KMS-11 (cell line): ENCODE results near the gene LGALS7B.
"Not testable (repeated sequence)": the region's sequence is repeated elsewhere in the genome, so short reads cannot be mapped to it uniquely, and the experiment has no call there.

Source experiments
- H2AFZ ChIP-seq: fragments of 200-600 bp; sonication (generic); 2 replicates; pipeline ENCODE4 v1.6.1; 2016; ENCODE audit warnings: antibody characterized with exemption, mixed run types, low read depth
- H3K27ac ChIP-seq: fragments of 200-600 bp; sonication (generic); 2 replicates; pipeline ENCODE4 v1.6.1; 2016; ENCODE audit warnings: mild to moderate bottlenecking, mixed run types
- H3K27me3 ChIP-seq: fragments of 200-600 bp; sonication (generic); 2 replicates; pipeline ENCODE4 v1.6.1; 2017; ENCODE audit warnings: mild to moderate bottlenecking, low read depth, mixed run types, moderate library complexity; ENCODE audit not compliant: insufficient read depth
- H3K36me3 ChIP-seq: fragments of 200-600 bp; sonication (generic); 2 replicates; pipeline ENCODE4 v1.6.1; 2017; ENCODE audit warnings: mild to moderate bottlenecking, mixed run types; ENCODE audit not compliant: insufficient read depth
- H3K4me1 ChIP-seq: fragments of 200-600 bp; sonication (generic); 2 replicates; pipeline ENCODE4 v1.6.1; 2016; ENCODE audit warnings: mild to moderate bottlenecking, low read depth, mixed run types; ENCODE audit not compliant: poor library complexity, severe bottlenecking
- H3K4me2 ChIP-seq: fragments of 200-600 bp; sonication (generic); 2 replicates; pipeline ENCODE4 v1.7.0; 2016; ENCODE audit warnings: mild to moderate bottlenecking, mixed run types
- H3K4me3 ChIP-seq: fragments of 200-600 bp; sonication (generic); IDR thresholded peaks from 2 replicates; pipeline ENCODE4 v1.6.1; 2017; ENCODE audit warnings: low read depth, low read length, mixed read lengths; ENCODE audit not compliant: insufficient read depth
- H3K79me2 ChIP-seq: fragments of 200-600 bp; sonication (generic); 2 replicates; pipeline ENCODE4 v1.6.1; 2016; ENCODE audit warnings: low read depth, mixed run types; ENCODE audit not compliant: insufficient read depth
- H3K9ac ChIP-seq: fragments of 200-600 bp; sonication (generic); 2 replicates; pipeline ENCODE4 v1.6.1; 2016; ENCODE audit warnings: mild to moderate bottlenecking, mixed run types
- H4K20me1 ChIP-seq: fragments of 200-600 bp; sonication (generic); 2 replicates; pipeline ENCODE4 v1.6.1; 2016; ENCODE audit warnings: mild to moderate bottlenecking, mixed run types; ENCODE audit not compliant: insufficient read depth
- TF ChIP-seq, protein P1 (sequence below): fragments of 200-600 bp; sonication (generic); conservative IDR thresholded peaks from 2 replicates; pipeline ENCODE4 v1.6.1; 2017; ENCODE audit warnings: low read depth, mild to moderate bottlenecking, antibody characterized with exemption, low read length, moderate library complexity, mixed read lengths

The LGALS7B gene

GRCh38 chr19:38812009-38812840 lies 23.2 kb downstream of the LGALS7B start:
- Histone ChIP-seq H3K27ac (no peak overlapping the region), H3K79me2 (no peaks in the 10 kb centered on the region), H2AFZ (no peak overlapping the region), H3K27me3 (no peaks in the 10 kb centered on the region), H3K36me3 (no peaks in the 10 kb centered on the region), H3K4me1 (no peaks in the 10 kb centered on the region), H3K4me3 (no peak overlapping the region), H3K9ac (no peak overlapping the region), H4K20me1 (no peaks in the 10 kb centered on the region), H3K4me2 (no peak overlapping the region)
- TF ChIP-seq, protein P1, sequence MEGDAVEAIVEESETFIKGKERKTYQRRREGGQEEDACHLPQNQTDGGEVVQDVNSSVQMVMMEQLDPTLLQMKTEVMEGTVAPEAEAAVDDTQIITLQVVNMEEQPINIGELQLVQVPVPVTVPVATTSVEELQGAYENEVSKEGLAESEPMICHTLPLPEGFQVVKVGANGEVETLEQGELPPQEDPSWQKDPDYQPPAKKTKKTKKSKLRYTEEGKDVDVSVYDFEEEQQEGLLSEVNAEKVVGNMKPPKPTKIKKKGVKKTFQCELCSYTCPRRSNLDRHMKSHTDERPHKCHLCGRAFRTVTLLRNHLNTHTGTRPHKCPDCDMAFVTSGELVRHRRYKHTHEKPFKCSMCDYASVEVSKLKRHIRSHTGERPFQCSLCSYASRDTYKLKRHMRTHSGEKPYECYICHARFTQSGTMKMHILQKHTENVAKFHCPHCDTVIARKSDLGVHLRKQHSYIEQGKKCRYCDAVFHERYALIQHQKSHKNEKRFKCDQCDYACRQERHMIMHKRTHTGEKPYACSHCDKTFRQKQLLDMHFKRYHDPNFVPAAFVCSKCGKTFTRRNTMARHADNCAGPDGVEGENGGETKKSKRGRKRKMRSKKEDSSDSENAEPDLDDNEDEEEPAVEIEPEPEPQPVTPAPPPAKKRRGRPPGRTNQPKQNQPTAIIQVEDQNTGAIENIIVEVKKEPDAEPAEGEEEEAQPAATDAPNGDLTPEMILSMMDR = no peak

DNA sequence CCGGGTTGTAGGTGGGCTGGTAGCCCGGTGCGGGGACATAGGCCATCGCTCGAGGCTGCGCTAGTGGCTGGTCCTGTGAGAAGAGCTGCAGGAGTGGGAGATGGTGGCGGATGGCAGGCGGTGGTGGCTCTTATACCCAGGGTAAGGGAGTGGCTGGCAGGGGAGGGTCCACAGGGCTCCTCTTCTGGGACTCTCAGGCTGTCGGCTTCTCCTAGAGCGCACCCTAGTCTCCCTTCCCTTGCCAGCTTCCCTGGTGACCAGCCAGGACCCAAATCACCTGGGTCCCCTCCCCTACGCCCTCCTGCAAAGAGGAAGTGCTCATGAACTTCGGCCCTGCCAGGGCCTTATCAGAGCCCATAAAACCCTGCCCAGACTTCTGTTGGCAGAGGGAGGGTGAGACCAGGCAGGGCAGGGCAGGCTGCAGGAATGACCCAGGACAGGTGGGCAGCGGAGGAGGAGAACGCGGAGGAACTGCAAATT lies 23.9 kb downstream of the LGALS7B start, which contains the start of gene LGALS4:
Gene LGALS4 (minus strand): TSS at position 105 of the 480 bp plus-strand sequence. CDS start 59 bp downstream, at position 46.
- TF ChIP-seq, protein P1 = no peak
- Histone ChIP-seq H3K27me3 (no peaks in the 10 kb centered on the region), H3K4me2 (no peak within 1 kb of the TSS), H3K27ac (no peak within 1 kb of the TSS), H3K36me3 (no peaks in the 10 kb centered on the region), H4K20me1 (no peaks in the 10 kb centered on the region), H2AFZ (no peak within 1 kb of the TSS), H3K79me2 (no peaks in the 10 kb centered on the region), H3K4me3 (no peak within 1 kb of the TSS), H3K4me1 (no peaks in the 10 kb centered on the region), H3K9ac (no peak within 1 kb of the TSS)

GRCh38 chr19:38813323-38813722 lies 24.3 kb downstream of the LGALS7B start:
- Histone ChIP-seq H3K4me3 (no peak overlapping the region), H4K20me1 (no peaks in the 10 kb centered on the region), H3K9ac (no peak overlapping the region), H3K27ac (no peak overlapping the region), H3K4me1 (no peaks in the 10 kb centered on the region), H3K4me2 (no peak overlapping the region), H3K79me2 (no peaks in the 10 kb centered on the region), H2AFZ (no peak overlapping the region), H3K27me3 (no peaks in the 10 kb centered on the region), H3K36me3 (no peaks in the 10 kb centered on the region)
- TF ChIP-seq, protein P1 = no peak

DNA sequence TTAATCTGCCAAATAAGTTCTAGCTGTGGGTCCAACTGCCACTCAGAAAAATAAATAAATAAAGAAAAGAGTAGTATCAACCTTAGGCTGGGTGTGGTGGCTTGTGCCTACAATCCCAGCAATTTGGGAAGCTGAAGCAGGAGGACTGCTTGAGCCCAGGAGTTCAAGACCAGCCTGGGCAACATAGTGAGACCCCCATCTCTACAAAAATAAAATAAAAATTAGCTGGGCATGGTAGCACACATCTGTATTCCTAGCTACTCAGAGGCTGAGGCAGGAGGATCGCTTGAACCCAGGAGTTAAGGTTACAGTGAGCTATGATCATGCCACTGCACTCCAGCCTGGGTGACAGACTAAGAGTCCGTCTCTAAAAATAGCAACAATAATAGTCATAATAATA lies 24.9 kb downstream of the LGALS7B start:
- not testable (repeated sequence) for H3K27me3 ChIP-seq, H3K79me2 ChIP-seq, H3K4me2 ChIP-seq, H2AFZ ChIP-seq, H3K9ac ChIP-seq, H3K36me3 ChIP-seq, H3K4me3 ChIP-seq, H4K20me1 ChIP-seq, H3K4me1 ChIP-seq, H3K27ac ChIP-seq
